OCI-LY7 (cell line): ENCODE measurements around the gene THAP4.

Experiments
- EZH2phosphoT487 ChIP-seq: fragments of 200-600 bp; sonication (generic); IDR thresholded peaks from 2 replicates; pipeline ENCODE4 v1.6.1; 2018; ENCODE audit warnings: low read depth, borderline replicate concordance, mild to moderate bottlenecking, mixed run types, antibody characterized with exemption, low read length, moderate library complexity, mixed read lengths
- TF ChIP-seq, protein P1 (sequence below): fragments of 200-600 bp; sonication (generic); conservative IDR thresholded peaks from 2 replicates; pipeline ENCODE4 v1.5.1; 2014; ENCODE audit warnings: mild to moderate bottlenecking, antibody characterized with exemption, low read length, moderate library complexity, mixed read lengths

DNA sequence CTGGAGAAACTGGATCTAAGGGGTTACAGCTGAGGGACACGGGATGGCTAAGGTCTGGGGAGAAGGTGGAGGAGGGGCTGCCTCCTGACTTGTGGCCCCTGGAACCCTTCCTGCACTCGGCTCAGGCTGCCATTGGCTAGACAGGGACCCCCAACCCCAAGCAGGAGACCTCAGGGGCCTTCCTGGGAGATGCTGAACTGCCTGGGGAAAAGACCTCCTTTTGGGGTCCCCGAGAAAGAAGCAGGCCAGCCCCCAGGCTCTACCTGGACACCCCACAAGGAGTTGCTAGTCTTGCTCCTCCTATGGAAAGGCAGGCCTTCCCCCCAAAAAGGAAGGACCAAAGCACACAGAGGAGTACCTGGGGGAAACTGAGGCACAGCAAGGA, 88.5 kb downstream of the THAP4 start:
- TF ChIP-seq, protein P1, sequence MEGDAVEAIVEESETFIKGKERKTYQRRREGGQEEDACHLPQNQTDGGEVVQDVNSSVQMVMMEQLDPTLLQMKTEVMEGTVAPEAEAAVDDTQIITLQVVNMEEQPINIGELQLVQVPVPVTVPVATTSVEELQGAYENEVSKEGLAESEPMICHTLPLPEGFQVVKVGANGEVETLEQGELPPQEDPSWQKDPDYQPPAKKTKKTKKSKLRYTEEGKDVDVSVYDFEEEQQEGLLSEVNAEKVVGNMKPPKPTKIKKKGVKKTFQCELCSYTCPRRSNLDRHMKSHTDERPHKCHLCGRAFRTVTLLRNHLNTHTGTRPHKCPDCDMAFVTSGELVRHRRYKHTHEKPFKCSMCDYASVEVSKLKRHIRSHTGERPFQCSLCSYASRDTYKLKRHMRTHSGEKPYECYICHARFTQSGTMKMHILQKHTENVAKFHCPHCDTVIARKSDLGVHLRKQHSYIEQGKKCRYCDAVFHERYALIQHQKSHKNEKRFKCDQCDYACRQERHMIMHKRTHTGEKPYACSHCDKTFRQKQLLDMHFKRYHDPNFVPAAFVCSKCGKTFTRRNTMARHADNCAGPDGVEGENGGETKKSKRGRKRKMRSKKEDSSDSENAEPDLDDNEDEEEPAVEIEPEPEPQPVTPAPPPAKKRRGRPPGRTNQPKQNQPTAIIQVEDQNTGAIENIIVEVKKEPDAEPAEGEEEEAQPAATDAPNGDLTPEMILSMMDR: no peak
- TF ChIP-seq EZH2phosphoT487: no peak
